Fibroblast of pulmonary artery (primary cell): Measurements from ENCODE around the gene CDK5RAP3.

Experiments used
- DNase-seq: peaks from one replicate; pipeline ENCODE4 v3.0.0-alpha.2; 2010; ENCODE audit warnings: low read depth
- H3K4me3 ChIP-seq: replicated peaks from 2 replicates; pipeline ENCODE4 v1.5.1; 2011; ENCODE audit warnings: low read depth, mild to moderate bottlenecking, control low read depth, low read length, moderate library complexity
- TF ChIP-seq, protein P1 (sequence below): IDR thresholded peaks from 2 replicates; pipeline ENCODE4 v1.5.1; 2011; ENCODE audit warnings: mild to moderate bottlenecking, control low read depth, low read length, inconsistent platforms; ENCODE audit errors: missing control alignments

The CDK5RAP3 gene

DNA sequence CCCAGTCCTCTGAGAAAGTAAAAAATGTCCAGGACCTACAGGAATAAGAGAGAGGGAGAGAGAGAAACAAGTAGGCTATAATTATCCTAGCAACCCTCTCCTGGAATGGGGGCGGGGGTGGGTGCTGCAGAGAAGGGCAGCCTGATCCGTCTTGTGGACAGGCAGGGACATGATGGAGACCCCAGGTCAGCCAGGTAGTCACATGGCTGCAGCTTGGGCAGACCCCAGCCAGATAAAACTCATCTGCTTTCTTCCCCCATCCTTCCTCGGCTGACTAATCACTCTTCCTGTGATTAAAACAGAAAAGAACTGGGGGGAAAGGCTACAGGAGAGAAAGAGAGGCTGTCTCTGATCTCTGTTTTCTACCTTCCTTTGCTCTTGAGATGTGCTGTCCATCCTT, 34.1 kb downstream of the CDK5RAP3 start:
- DNase-seq, result no peak
- no peak overlapping the region for H3K4me3 ChIP-seq
- TF ChIP-seq, protein P1, sequence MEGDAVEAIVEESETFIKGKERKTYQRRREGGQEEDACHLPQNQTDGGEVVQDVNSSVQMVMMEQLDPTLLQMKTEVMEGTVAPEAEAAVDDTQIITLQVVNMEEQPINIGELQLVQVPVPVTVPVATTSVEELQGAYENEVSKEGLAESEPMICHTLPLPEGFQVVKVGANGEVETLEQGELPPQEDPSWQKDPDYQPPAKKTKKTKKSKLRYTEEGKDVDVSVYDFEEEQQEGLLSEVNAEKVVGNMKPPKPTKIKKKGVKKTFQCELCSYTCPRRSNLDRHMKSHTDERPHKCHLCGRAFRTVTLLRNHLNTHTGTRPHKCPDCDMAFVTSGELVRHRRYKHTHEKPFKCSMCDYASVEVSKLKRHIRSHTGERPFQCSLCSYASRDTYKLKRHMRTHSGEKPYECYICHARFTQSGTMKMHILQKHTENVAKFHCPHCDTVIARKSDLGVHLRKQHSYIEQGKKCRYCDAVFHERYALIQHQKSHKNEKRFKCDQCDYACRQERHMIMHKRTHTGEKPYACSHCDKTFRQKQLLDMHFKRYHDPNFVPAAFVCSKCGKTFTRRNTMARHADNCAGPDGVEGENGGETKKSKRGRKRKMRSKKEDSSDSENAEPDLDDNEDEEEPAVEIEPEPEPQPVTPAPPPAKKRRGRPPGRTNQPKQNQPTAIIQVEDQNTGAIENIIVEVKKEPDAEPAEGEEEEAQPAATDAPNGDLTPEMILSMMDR, result no peak

DNA sequence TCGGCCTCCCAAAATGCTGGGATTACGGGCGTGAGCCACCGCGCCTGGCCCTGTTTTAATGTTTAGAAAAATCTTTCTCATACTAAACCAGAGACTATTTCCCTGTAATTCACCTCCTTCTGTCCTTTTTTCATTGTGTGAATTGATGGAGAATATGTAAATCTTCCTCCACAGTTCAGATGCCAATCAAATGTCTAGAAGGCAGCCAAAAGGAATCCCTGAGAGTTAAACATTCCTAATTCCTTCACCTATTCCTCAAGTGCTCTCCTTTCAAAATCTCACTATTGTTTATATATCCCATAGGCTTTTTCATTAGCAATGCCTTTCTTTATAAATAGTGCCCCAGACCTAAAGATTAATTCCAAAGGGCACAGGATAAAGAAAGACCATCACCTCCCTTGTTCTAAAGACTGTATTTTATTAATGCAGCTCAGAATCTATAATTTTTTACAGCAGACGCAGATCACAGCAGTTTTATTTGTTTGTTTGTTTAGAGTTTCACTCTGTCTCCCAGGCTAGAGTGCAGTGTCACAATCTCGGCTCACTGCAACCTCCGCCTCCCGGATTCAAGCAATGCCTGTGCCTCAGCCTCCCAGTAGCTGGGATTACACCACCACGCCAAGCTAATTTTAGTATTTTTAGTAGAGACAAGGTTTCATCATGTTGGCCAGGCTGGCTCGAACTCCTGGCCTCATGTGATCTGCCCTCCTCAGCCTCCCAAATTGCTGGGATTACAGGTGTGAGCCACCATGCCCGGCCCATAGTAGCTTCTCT, 36.2 kb downstream of the CDK5RAP3 start:
- no peak overlapping the region for H3K4me3 ChIP-seq
- TF ChIP-seq, protein P1, result no peak
- DNase-seq, result no peak

DNA sequence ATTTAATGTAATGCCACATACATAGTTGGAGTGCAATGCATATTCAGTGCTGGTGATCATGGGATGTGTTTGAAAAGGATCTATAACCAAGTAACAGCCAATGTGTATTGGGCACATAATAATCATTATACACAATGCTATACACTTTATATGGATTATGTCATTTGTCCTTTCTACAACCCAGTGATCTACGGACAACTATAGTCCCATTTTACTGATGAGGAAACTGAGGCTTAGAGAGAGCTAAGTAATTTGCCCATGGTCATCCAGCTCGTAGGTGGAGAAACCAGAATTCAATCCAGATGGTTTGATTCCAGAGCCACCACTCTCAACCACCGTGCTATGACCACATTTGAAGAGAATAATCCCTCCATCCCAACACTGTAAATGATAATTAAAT, 39.3 kb downstream of the CDK5RAP3 start:
- TF ChIP-seq, protein P1, result no peak
- DNase-seq, result no peak

DNA sequence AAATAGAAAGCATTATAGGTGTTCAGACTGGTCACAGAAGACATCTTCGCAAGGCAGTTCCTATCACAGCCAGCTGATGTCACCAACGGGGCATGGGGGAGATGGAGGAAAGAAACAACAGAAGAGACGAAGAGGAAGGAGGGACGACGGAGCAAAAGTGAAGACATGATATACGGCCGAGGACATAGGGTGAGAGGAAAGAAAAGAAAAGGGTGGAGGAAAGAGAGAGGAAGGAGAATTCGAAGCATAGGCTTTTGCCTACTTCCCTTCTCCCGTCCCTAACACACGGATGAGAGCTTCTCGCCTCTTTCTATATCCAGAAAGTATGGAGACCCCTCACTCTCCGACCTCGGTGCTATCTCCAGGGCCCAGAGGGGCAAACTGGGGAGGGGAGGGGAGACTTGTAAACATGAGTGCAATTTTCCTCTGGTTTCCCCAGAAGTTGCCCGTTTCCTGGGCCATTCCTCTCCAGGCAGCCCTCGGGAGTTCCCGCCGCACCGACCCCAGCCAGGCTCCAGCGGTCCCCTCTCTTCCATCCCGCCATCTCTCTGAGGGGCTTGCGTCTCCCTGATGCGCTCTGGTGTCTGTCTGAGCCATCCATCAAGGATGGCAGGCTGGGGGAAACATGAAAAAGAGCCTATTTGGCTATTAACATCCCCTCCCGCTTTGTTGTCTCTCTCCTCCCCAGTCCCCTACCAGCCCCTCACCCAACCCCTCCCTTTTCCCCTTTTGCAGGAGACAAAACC, 40.7 kb downstream of the CDK5RAP3 start:
- H3K4me3 ChIP-seq, result peak overlapping the region; percentile 30
- TF ChIP-seq, protein P1, result peak; percentile 65
- DNase-seq, result no peak

More for the DNA sequence above, 39.3 kb downstream of the CDK5RAP3 start:
- H3K4me3 ChIP-seq, result no peak overlapping the region

DNA sequence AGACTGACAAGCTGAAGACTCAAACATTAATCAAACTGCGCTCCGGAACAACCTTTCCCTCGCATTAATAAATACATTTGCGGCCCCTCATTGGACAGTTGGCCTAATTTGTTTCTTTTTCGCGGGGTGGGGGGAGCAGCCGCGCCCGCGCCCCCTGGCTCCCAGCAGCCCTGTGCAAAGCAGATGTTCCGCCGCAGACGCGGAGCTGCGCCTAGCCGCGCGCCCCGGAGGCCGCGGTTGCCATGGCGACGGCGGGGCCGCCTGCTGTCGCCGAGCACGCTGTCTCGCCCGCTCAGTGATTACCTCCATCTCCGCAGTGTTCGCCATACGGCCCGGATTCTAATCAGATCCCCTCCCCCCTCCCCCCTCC, 41.2 kb downstream of the CDK5RAP3 start:
- DNase-seq, result no peak
- peak overlapping the region; percentile 30 for H3K4me3 ChIP-seq
- TF ChIP-seq, protein P1, result no peak

DNA sequence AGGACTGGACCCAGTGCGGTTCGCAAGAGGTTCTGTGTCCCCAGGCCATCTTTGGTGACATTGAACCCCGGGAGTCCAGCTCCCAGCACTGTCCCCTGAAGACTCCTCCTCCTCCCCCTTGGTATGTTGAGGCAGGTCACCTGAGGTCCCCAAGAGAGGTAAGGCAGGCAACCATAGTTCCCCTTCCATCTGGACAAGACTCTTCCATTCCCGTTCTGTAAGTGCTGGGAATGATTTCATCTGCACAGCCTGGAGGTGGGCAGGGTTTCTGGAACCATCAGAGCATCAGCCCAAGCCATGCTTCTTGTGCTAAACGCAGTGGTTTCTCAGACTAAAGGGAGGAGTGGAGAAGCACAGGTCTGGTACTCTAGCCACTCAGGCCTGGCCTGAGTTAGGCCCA, 41.7 kb downstream of the CDK5RAP3 start:
- DNase-seq, result no peak
- TF ChIP-seq, protein P1, result no peak
- H3K4me3 ChIP-seq, result no peak overlapping the region
